ENCODE results near the gene LIAS. TPM values are rescaled to one million over a fixed set of nuclear protein-coding genes. Genes with fewer than 3 reads are reported as not detected.
"Not testable (repeated sequence)": the region's sequence is repeated elsewhere in the genome, so short reads cannot be mapped to it uniquely, and the experiment has no call there.

The LIAS gene
- total RNA-seq, 1 donor from 2014 or later, result 17.0 TPM

- DNase-seq (ENCODE audit: low spot score, unreplicated experiment), result no peak
- Mint-ChIP-seq H3K36me3 (ENCODE audit: insufficient read depth) (peaks cover 52% of the 10 kb centered on the region), H3K4me3 (ENCODE audit: low read depth) (no peak overlapping the region)
Measured at GRCh38 chr4:39504538-39504937, 45.7 kb downstream of the LIAS start.

GRCh38 chr4:39505581-39505980, 46.7 kb downstream of the LIAS start:
- Mint-ChIP-seq H3K27me3 (no peaks in the 10 kb centered on the region), H3K27ac (peak overlapping the region; percentile 77), H3K4me1 (ENCODE audit: low read depth) (peaks cover 1% of the 10 kb centered on the region), H3K4me3 (ENCODE audit: low read depth) (no peak overlapping the region), H3K9me3 (ENCODE audit: low read depth) (no peaks in the 10 kb centered on the region), H3K36me3 (ENCODE audit: insufficient read depth) (peaks cover 58% of the 10 kb centered on the region)
- no peak for DNase-seq (ENCODE audit: low spot score, unreplicated experiment)
- no peak for TF ChIP-seq CTCF (IDR thresholded peaks at IDR 0.05; ENCODE audit: unreplicated experiment)

More at GRCh38 chr4:39504538-39504937, 45.7 kb downstream of the LIAS start:
- Mint-ChIP-seq H3K27me3 (no peaks in the 10 kb centered on the region), H3K4me1 (ENCODE audit: low read depth) (peaks cover 1% of the 10 kb centered on the region), H3K9me3 (ENCODE audit: low read depth) (no peaks in the 10 kb centered on the region), H3K27ac (peak overlapping the region; percentile 67)
- TF ChIP-seq CTCF (IDR thresholded peaks at IDR 0.05; ENCODE audit: unreplicated experiment), result no peak

GRCh38 chr4:39510348-39510929, 51.6 kb downstream of the LIAS start:
- H3K27me3 Mint-ChIP-seq, result no peaks in the 10 kb centered on the region
- H3K27ac Mint-ChIP-seq, result peak overlapping the region; percentile 20
- no peak for TF ChIP-seq CTCF (IDR thresholded peaks at IDR 0.05; ENCODE audit: unreplicated experiment)
- DNase-seq (ENCODE audit: low spot score, unreplicated experiment), result no peak
- peaks cover 7% of the 10 kb centered on the region for H3K4me1 Mint-ChIP-seq (ENCODE audit: low read depth)
- peaks cover 45% of the 10 kb centered on the region for H3K36me3 Mint-ChIP-seq (ENCODE audit: insufficient read depth)
- no peak overlapping the region for H3K4me3 Mint-ChIP-seq (ENCODE audit: low read depth)
- no peaks in the 10 kb centered on the region for H3K9me3 Mint-ChIP-seq (ENCODE audit: low read depth)

- H3K27me3 Mint-ChIP-seq; DNase-seq (ENCODE audit: low spot score, unreplicated experiment); H3K4me1 Mint-ChIP-seq (ENCODE audit: low read depth); H3K4me3 Mint-ChIP-seq (ENCODE audit: low read depth); H3K27ac Mint-ChIP-seq; H3K9me3 Mint-ChIP-seq (ENCODE audit: low read depth): not testable (repeated sequence)
- peaks cover 34% of the 10 kb centered on the region for H3K36me3 Mint-ChIP-seq (ENCODE audit: insufficient read depth)
Measured at GRCh38 chr4:39514266-39514665, 55.4 kb downstream of the LIAS start.

GRCh38 chr4:39514888-39515401, 56.1 kb downstream of the LIAS start:
- Mint-ChIP-seq H3K27me3 (no peaks in the 10 kb centered on the region), H3K36me3 (ENCODE audit: insufficient read depth) (peaks cover 30% of the 10 kb centered on the region), H3K4me3 (ENCODE audit: low read depth) (no peak overlapping the region), H3K27ac (peak overlapping the region; percentile 97), H3K9me3 (ENCODE audit: low read depth) (no peaks in the 10 kb centered on the region), H3K4me1 (ENCODE audit: low read depth) (peaks cover 9% of the 10 kb centered on the region)
- no peak for TF ChIP-seq CTCF (IDR thresholded peaks at IDR 0.05; ENCODE audit: unreplicated experiment)
- DNase-seq (ENCODE audit: low spot score, unreplicated experiment), result no peak

- peak overlapping the region; percentile 81 for H3K27ac Mint-ChIP-seq
- H3K4me1 Mint-ChIP-seq (ENCODE audit: low read depth); DNase-seq (ENCODE audit: low spot score, unreplicated experiment); H3K4me3 Mint-ChIP-seq (ENCODE audit: low read depth); H3K9me3 Mint-ChIP-seq (ENCODE audit: low read depth); H3K27me3 Mint-ChIP-seq: not testable (repeated sequence)
- H3K36me3 Mint-ChIP-seq (ENCODE audit: insufficient read depth), result peaks cover 23% of the 10 kb centered on the region
Measured at GRCh38 chr4:39515669-39516401, 57.0 kb downstream of the LIAS start.
